GM12872 (cell line): ENCODE data around the gene PDXP.

Experiments
- TF ChIP-seq, protein P1 (sequence below): IDR thresholded peaks from 3 replicates; pipeline ENCODE4 v1.5.1; 2011; ENCODE audit warnings: low read depth, mild to moderate bottlenecking, low read length, moderate library complexity; ENCODE audit not compliant: insufficient read depth

The PDXP gene

DNA sequence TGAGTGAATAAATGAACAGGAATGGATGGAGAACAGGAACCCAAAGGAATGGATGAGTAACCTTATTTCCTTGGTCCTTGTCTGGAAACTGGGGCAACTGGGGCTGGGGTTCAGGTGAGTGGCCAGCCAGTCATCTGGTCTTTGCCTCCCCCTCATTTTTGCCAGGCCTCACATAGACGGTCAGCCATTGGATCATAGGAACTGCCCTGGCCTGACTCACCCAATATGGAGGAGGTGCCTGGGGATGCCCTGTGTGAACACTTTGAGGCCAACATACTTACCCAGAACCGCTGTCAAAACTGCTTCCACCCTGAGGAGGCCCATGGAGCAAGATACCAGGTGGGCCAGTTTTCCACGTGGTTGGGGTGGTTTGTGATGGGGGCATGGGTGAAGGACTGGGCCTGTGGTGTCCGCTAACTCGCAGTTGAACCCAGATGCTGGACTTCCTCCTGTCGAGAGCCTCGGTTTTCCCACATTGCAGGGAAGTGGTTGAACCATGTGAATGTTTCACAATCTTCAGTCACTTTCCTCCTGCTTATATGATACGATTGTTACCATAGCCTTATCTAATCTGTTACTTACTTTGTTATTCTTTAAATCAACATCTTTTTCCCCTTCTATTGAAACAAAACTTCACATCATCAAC is 42.7 kb downstream of the PDXP start:
- TF ChIP-seq, protein P1, sequence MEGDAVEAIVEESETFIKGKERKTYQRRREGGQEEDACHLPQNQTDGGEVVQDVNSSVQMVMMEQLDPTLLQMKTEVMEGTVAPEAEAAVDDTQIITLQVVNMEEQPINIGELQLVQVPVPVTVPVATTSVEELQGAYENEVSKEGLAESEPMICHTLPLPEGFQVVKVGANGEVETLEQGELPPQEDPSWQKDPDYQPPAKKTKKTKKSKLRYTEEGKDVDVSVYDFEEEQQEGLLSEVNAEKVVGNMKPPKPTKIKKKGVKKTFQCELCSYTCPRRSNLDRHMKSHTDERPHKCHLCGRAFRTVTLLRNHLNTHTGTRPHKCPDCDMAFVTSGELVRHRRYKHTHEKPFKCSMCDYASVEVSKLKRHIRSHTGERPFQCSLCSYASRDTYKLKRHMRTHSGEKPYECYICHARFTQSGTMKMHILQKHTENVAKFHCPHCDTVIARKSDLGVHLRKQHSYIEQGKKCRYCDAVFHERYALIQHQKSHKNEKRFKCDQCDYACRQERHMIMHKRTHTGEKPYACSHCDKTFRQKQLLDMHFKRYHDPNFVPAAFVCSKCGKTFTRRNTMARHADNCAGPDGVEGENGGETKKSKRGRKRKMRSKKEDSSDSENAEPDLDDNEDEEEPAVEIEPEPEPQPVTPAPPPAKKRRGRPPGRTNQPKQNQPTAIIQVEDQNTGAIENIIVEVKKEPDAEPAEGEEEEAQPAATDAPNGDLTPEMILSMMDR: no peak

DNA sequence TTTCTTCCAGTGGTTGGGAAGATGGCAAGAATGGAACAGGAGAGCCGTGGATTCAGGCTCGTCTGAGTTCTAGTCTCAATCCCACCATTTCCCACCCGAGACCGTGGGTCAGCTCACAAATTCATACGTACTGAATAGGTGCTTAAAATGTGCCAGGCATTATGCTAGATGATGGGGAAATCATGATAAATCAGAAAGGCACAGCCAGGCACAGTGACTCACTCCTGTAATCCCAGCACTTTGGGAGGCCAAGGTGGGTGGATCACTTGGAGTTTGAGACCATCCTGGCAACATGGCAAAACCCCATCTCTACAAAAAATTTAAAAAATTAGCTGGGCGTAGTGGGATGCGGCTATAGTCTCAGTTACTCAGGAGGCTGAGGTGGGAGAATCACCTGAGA is 45.4 kb downstream of the PDXP start:
- TF ChIP-seq, protein P1: no peak

DNA sequence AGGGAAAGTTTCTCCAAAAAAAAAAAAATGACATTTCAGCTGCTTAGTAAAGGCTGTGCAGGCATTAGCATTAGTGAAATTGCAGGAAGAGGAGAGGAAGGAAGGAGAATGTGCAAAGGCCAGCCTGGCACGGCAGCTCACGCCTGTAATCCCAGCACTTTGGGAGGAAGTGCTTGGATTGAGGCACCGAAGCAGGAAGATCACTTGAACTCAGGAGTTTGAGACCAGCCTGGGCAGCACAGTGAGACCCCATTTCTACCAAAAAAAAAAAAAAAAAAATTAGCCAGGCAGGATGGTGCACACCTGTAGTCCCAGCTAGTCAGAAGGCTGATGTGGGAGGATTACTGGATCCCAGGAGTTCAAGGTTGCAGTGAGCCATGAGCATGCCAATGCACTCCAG is 46.1 kb downstream of the PDXP start:
- TF ChIP-seq, protein P1: no peak

DNA sequence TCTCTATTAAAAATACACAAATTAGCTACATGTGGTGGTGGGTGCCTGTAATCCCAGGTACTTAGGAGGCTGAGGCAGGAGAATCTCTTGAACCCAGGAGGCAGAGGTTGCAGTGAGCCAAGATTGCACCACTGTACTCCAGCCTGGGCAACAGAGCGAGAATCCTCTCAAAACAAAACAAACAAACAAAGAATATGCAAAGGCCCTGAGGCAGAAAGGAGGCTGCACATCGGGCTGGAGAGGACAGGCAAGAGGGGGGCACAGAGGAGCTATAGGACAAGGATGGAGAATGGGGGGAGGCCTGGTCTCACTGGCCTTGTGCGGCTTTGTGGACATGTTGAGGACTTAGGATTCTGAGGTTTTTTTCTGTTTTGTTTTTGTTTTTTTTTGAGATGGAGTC is 46.7 kb downstream of the PDXP start:
- TF ChIP-seq, protein P1: no peak

DNA sequence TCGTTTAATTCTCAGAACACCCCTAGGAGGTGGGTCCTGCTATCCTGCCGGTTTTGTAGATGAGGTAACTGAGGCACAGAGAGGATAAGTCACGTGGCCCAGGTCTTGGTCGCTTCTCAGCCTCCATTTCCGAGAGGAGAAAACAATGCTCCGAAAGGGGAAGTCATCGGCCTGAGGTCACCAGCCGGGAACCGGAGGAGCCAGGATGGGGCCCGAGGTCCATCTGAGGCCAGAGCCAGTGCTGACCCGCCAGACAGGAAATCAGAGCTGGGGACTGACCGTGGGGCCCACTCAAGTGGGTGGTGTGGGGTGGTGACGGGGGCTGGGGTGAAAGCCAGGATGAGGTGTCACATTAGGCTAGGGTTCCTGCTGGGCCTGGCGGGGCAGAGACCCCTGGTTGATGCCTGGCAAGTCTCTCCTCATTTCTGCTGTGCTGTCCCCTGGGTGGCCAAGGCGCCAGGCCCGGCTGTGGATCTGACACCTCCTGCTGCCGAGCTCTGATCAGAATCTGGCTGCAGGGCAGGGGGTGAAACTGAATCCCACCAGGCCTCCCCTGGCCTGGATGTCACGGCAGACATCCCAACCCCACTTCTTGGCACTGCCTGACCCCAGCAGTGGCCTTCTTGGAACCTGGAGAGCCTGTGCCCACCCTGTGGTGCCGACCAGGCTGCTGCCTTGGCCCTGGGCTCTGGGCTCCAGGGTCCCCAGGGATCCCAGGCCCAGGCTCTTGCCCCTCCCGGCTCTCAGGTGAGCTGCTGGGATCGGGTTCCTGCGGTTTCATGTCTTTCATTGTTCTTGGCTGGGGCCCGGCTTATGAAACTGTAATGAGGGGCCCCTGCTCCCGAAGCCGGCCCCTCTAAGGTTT is 50.3 kb downstream of the PDXP start:
- TF ChIP-seq, protein P1: no peak

DNA sequence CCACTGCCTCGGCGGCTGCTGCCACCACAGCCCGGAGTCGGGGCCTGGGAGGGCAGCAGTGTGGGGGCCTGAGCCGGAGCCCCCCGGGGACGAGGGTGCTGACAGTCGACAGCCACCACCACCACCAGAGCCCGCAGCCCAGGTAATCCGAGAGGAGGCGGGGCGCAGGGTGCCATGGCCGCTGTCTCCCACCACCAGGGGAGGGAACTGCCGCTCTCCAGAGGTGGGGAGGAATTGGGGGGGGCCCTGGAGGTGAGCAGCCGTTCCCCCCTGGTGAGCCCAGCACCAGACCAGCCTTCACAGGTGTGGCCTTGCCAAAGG is 50.9 kb downstream of the PDXP start:
- TF ChIP-seq, protein P1: no peak

DNA sequence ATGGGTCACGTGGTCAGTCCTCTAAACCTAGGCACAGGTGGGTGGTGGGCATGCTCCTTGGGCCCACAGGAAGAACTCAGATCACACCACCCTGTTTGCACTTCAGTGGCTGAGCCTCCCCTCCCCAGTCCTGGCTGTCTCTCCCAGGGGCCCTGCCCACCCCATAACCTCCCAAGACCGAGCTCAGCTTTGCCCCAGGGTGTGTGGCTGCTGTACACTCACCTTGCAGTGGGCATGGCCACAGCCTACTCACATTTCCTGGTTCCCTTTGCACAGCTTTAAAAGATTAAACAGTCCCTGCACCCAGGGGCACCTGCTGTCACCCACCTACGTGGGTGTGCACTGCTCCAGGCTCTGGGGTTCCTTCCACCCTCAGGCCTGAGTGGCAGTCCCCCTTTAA is 52.2 kb downstream of the PDXP start:
- TF ChIP-seq, protein P1: no peak
